K562 (cell line): Measurements from ENCODE around the gene NEDD4L. TPM values are rescaled to one million over a fixed set of nuclear protein-coding genes. Genes with fewer than 3 reads are reported as not detected.

Experiments used
- ATAC-seq: fragments of 200-7000 bp; cut with Tn5 transposase; 3 replicates; pipeline ENCODE4 v1.9.1; 2020; ENCODE audit warnings: moderate library complexity
- BruUV-seq: library from RNA; stranded (reverse); fragments of 400-500 nt; replicated peaks from 2 replicates; lab custom pipeline; 2021; lab: Mats Ljungman, UMichigan
- CTCF ChIA-PET: fragments of 300-600 bp; formaldehyde crosslinking; extraction: SDS; loops from one replicate; lab custom pipeline; 2021; ENCODE audit warnings: low intra/inter-chr PET ratio; lab: Yijun Ruan, JAX
- POLR2A ChIA-PET: fragments of 300-600, 350-650 bp; sonication (Branson Sonifier 250); formaldehyde crosslinking; extraction: SDS; loops from one replicate; lab custom pipeline; 2021; ENCODE audit warnings: antibody characterized with exemption, inconsistent platforms; lab: Yijun Ruan, JAX
- DNase-seq, 4 experiments: peaks; one replicate each; pipeline versions ENCODE4 v3.0.0 to v3.0.0-alpha.2; 2011 to 2018; ENCODE audit warnings: low spot score in 3 of 4, mixed read lengths in 3 of 4; ENCODE audit errors: extremely low read depth in 1 of 4
- FAIRE-seq: peaks from 2 replicates; lab custom pipeline; 2011; peaks lifted over from hg19 to GRCh38; lab: Jason Lieb, UNC
- H2AFZ ChIP-seq: 2 replicates; pipeline ENCODE4 v1.6.0; 2011; ENCODE audit warnings: low read depth, low read length, control low read depth, inconsistent platforms
- H3K27ac ChIP-seq: fragments of 200-600 bp; 3 replicates; pipeline ENCODE4 v1.8.0; 2011; ENCODE audit warnings: low read depth, mild to moderate bottlenecking, control low read depth, inconsistent platforms, low read length, moderate library complexity, mixed read lengths; ENCODE audit errors: extremely low read depth
- H3K27me3 ChIP-seq, 2 experiments: fragments of 300-600 bp in 1 of 2; 2 replicates in 1 of 2; 3 replicates in 1 of 2; pipeline versions ENCODE4 v1.6.0 to v1.8.0; 2011; ENCODE audit warnings: inconsistent platforms in 2 of 2, low read length in 2 of 2, mild to moderate bottlenecking in 1 of 2, mixed read lengths in 1 of 2, moderate library complexity in 1 of 2; ENCODE audit not compliant: control insufficient read depth in 2 of 2, insufficient read depth in 2 of 2
- H3K36me3 ChIP-seq: fragments of 300-600 bp; 3 replicates; pipeline ENCODE4 v1.8.0; 2011; ENCODE audit warnings: mild to moderate bottlenecking, low read length, inconsistent platforms; ENCODE audit not compliant: control insufficient read depth, insufficient read depth
- H3K4me1 ChIP-seq, 2 experiments: fragments of 200-600 bp in 1 of 2; replicated peaks in 1 of 2; 2 replicates in 1 of 2; 3 replicates in 1 of 2; pipeline versions ENCODE4 v1.5.1 to v1.8.0; 2011; ENCODE audit warnings: inconsistent platforms in 2 of 2, low read length in 2 of 2, mild to moderate bottlenecking in 1 of 2, mixed read lengths in 1 of 2, moderate library complexity in 1 of 2; ENCODE audit not compliant: control insufficient read depth in 2 of 2, insufficient read depth in 2 of 2
- H3K4me2 ChIP-seq: 2 replicates; pipeline ENCODE4 v1.6.1; 2011; ENCODE audit warnings: low read length, control low read depth, inconsistent platforms, mixed read lengths; ENCODE audit not compliant: insufficient read depth
- H3K4me3 ChIP-seq: fragments of 200-600 bp; sonication (generic), shearing (Covaris generic); 2 replicates; pipeline ENCODE4 v1.5.1; 2016; ENCODE audit warnings: control low read depth, inconsistent platforms
- H3K79me2 ChIP-seq: fragments of 200-600 bp; 3 replicates; pipeline ENCODE4 v1.8.0; 2011; ENCODE audit warnings: low read length, inconsistent platforms; ENCODE audit not compliant: control insufficient read depth, insufficient read depth
- H3K9ac ChIP-seq, 2 experiments: 2 replicates each; pipeline versions ENCODE4 v1.6.0 to v1.6.1; 2011; ENCODE audit warnings: low read depth in 2 of 2, low read length in 2 of 2, control low read depth in 1 of 2, inconsistent platforms in 1 of 2, mild to moderate bottlenecking in 1 of 2, mixed read lengths in 1 of 2; ENCODE audit not compliant: insufficient read depth in 1 of 2
- H3K9me1 ChIP-seq: one replicate; pipeline ENCODE4 v1.6.0; 2011; ENCODE audit warnings: inconsistent platforms, mild to moderate bottlenecking, low read length, moderate library complexity; ENCODE audit not compliant: control insufficient read depth, insufficient read depth
- H3K9me3 ChIP-seq: replicated peaks from 2 replicates; pipeline ENCODE4 v1.5.1; 2011; ENCODE audit warnings: low read depth, low read length, inconsistent platforms; ENCODE audit not compliant: control insufficient read depth, insufficient read depth
- H4K20me1 ChIP-seq: replicated peaks from 2 replicates; pipeline ENCODE4 v1.6.1; 2011; ENCODE audit warnings: low read length, inconsistent platforms, mixed read lengths; ENCODE audit not compliant: control insufficient read depth, insufficient read depth
- TFE3 ChIP-seq: fragments of 450-650 bp; formaldehyde crosslinking; IDR thresholded peaks from 2 replicates; pipeline ENCODE4 v1.4.0; 2020; ENCODE audit warnings: mild to moderate bottlenecking, mixed read lengths
- ZNF324 ChIP-seq: fragments of 250-450 bp; sonication (Bioruptor Pico); IDR thresholded peaks from 2 replicates; pipeline ENCODE4 v1.4.0; 2020; ENCODE audit warnings: mild to moderate bottlenecking
- WGBS: fragments of 100-300 bp; shearing (Covaris generic); methylation state at CpG from one replicate; pipeline ENCODE4 v1.1.6; 2016; ENCODE audit warnings: low coverage, mixed read lengths; ENCODE audit not compliant: insufficient coverage; ENCODE audit errors: missing lambda C conversion rate; 5-methylcytosine and 5-hydroxymethylcytosine counted together
- in situ Hi-C: fragments of 300-500 bp; cut with MboI; formaldehyde crosslinking; loops from 4 replicates; pipeline ENCODE4 v1.15.0; 2018; ENCODE audit warnings: inconsistent platforms, mixed read lengths
- intact Hi-C: fragments of 100-400 bp; cut with micrococcal nuclease; formaldehyde crosslinking; loops from 2 replicates; pipeline ENCODE4 v1.14.2; 2022
- polyA plus RNA-seq, 8 experiments: library from polyadenylated mRNA; depleted of rRNA in 4 of 8; stranded (reverse) in 5 of 8; unstranded in 3 of 8; fragments of >200 nt; fragmentation: Nextera tagmentation in 2 of 8; fragmentation: Illumina TruSeq in 1 of 8; extraction: Ambion mirVana in 2 of 8; extraction: Trizol in 1 of 8; gene quantifications; 2 replicates each; pipeline versions ENCODE4 v1.2.1 to v1.2.3, GENCODE V29; 2011 to 2014; ENCODE audit warnings: inconsistent platforms in 1 of 8, missing spikeins in 1 of 8
- total RNA-seq, 7 experiments: library from RNA; depleted of rRNA in 6 of 7; stranded (reverse); fragments of >200 nt in 6 of 7; fragmentation: Illumina TruSeq in 2 of 7; extraction: Trizol in 2 of 7; gene quantifications; 2 replicates each; pipeline versions ENCODE4 v1.2.1 to v1.2.3, GENCODE V29; 2011 to 2021; ENCODE audit warnings: low replicate concordance in 1 of 7

Gene NEDD4L
- total and polyA plus RNA-seq, 9 of the 15 experiments (the other 6 are each of a cell fraction or from before 2014, with no cell fraction given), result 8.1 to 33.4 (median 19.9) TPM

- H3K4me1 ChIP-seq, result peaks cover 5% of the 10 kb centered on the region in 2 experiments; a peak in 4 of 5 replicates
- FAIRE-seq (no peak), DNase-seq (no peak), ATAC-seq (no peak)
- H3K79me2 ChIP-seq, result no peaks in the 10 kb centered on the region
- 40% methylated on average over 3 of the region's 3 CpGs for WGBS
- in situ Hi-C loops, result loop anchor here (10.0 to 25.0 kb wide), 2 partner anchors 129 to 291 kb away; no protein-coding TSS in a partner anchor
- no peak overlapping the region for H3K9ac ChIP-seq
- H3K36me3 ChIP-seq, result no peaks in the 10 kb centered on the region
- no peaks in the 10 kb centered on the region for H3K9me1 ChIP-seq
- H3K27me3 ChIP-seq, result no peaks in the 10 kb centered on the region
- H3K9me3 ChIP-seq, result no peaks in the 10 kb centered on the region; the same call in 1 of the 2 replicates
- POLR2A ChIA-PET, result no interaction called here
- CTCF ChIA-PET, result no interaction called here
- H2AFZ ChIP-seq, result no peak overlapping the region
- TF ChIP-seq ZNF324, result no peak
- TF ChIP-seq TFE3 (CRISPR knock-in tag), result peak; percentile 54
- BruUV-seq, result no TSS peak
- no peak overlapping the region for H3K27ac ChIP-seq
- H3K4me3 ChIP-seq, result no peak overlapping the region
- intact Hi-C loops, result no loop called here
- no peak overlapping the region for H3K4me2 ChIP-seq
- H4K20me1 ChIP-seq, result peaks cover 4% of the 10 kb centered on the region; the same call in 1 of the 2 replicates
Measured at GRCh38 chr18:58196164-58196563, 152.1 kb downstream of the NEDD4L start.
